Fibroblast of skin of left quadriceps (primary cell): ENCODE results near the gene IFNA17.
"Not testable (repeated sequence)": the region's sequence is repeated elsewhere in the genome, so short reads cannot be mapped to it uniquely, and the experiment has no call there.

Experiments
- DNase-seq, 2 experiments: peaks; one replicate each; pipeline ENCODE4 v3.0.0-alpha.2; 2013; ENCODE audit warnings: low read depth in 2 of 2

Gene IFNA17

GRCh38 chr9:21228122-21228521 lies at the start of gene IFNA17:
Gene IFNA17 (minus strand): TSS chr9:21228222. CDS start chr9:21228173, 49 bp downstream.
- DNase-seq: no peak

- no peak for DNase-seq
Observed at GRCh38 chr9:21268347-21268657, 40.3 kb upstream of the IFNA17 start.

GRCh38 chr9:21267485-21268346 lies 39.7 kb upstream of the IFNA17 start:
- no peak for DNase-seq

GRCh38 chr9:21266733-21267484 lies 38.9 kb upstream of the IFNA17 start:
- no peak for DNase-seq

- DNase-seq: no peak
Observed at GRCh38 chr9:21265421-21266189, 37.6 kb upstream of the IFNA17 start.

GRCh38 chr9:21255538-21256212 lies 27.7 kb upstream of the IFNA17 start:
- DNase-seq: no peak

GRCh38 chr9:21252721-21253547 lies 24.9 kb upstream of the IFNA17 start:
- DNase-seq: no peak

GRCh38 chr9:21251638-21252037 lies 23.6 kb upstream of the IFNA17 start:
- DNase-seq: no peak

GRCh38 chr9:21251190-21251589 lies 23.2 kb upstream of the IFNA17 start:
- no peak for DNase-seq

- no peak for DNase-seq
Observed at GRCh38 chr9:21244836-21245235, 16.8 kb upstream of the IFNA17 start.

- no peak for DNase-seq
Observed at GRCh38 chr9:21239911-21240310, 11.9 kb upstream of the IFNA17 start, which contains the start of gene IFNA14. Gene IFNA14 (minus strand): TSS chr9:21240005. CDS start chr9:21239935, 70 bp downstream.

- DNase-seq: not testable (repeated sequence)
Observed at GRCh38 chr9:21236360-21236714, 8.3 kb upstream of the IFNA17 start.

GRCh38 chr9:21235468-21236359 lies 7.7 kb upstream of the IFNA17 start:
- DNase-seq: peak; percentile 5 to 8

- no peak for DNase-seq
Observed at GRCh38 chr9:21234153-21234687, 6.2 kb upstream of the IFNA17 start.

GRCh38 chr9:21233258-21233657 lies 5.2 kb upstream of the IFNA17 start:
- DNase-seq: no peak

GRCh38 chr9:21217211-21217610 lies 10.8 kb downstream of the IFNA17 start, which contains the start of gene IFNA16:
Gene IFNA16 (minus strand): TSS chr9:21217311. CDS start chr9:21217305, 6 bp downstream.
- DNase-seq: not testable (repeated sequence)

GRCh38 chr9:21213411-21214326 lies 14.4 kb downstream of the IFNA17 start:
- DNase-seq: not testable (repeated sequence)

GRCh38 chr9:21212160-21212559 lies 15.9 kb downstream of the IFNA17 start:
- DNase-seq: not testable (repeated sequence)
